SJCRH30 (cell line): ENCODE results near the gene PIGV. TPM values are rescaled to one million over a fixed set of nuclear protein-coding genes. Genes with fewer than 3 reads are reported as not detected.

ENCODE experiments used
- DNase-seq, 2 experiments: peaks; one replicate each; pipeline ENCODE4 v3.0.0-alpha.2; 2015 to 2020
- H3K27ac ChIP-seq: fragments of 250-450 bp; sonication (Bioruptor Pico); 2 replicates; pipeline ENCODE4 v1.5.1; 2020; ENCODE audit warnings: mild to moderate bottlenecking, moderate library complexity
- H3K27me3 ChIP-seq: fragments of 250-450 bp; sonication (Bioruptor Pico); 2 replicates; pipeline ENCODE4 v1.5.1; 2020; ENCODE audit warnings: mild to moderate bottlenecking, moderate library complexity
- H3K36me3 ChIP-seq: fragments of 250-450 bp; sonication (Bioruptor Pico); 2 replicates; pipeline ENCODE4 v1.5.1; 2020; ENCODE audit warnings: mild to moderate bottlenecking, moderate library complexity
- H3K4me1 ChIP-seq: fragments of 250-450 bp; sonication (Bioruptor Pico); 2 replicates; pipeline ENCODE4 v1.5.1; 2020; ENCODE audit warnings: mild to moderate bottlenecking, moderate library complexity
- H3K4me3 ChIP-seq: fragments of 250-450 bp; sonication (Bioruptor Pico); 2 replicates; pipeline ENCODE4 v1.5.1; 2020; ENCODE audit warnings: mild to moderate bottlenecking, moderate library complexity
- H3K9me3 ChIP-seq: fragments of 250-450 bp; sonication (Bioruptor Pico); replicated peaks from 2 replicates; pipeline ENCODE4 v1.5.1; 2020; ENCODE audit warnings: mild to moderate bottlenecking, moderate library complexity
- total RNA-seq: library from RNA; depleted of rRNA; stranded (reverse); fragments of >200 nt; shearing (Covaris generic); gene quantifications from 2 replicates; pipeline ENCODE4 v1.2.3, GENCODE V29; 2014; rRNA removed

Gene PIGV
- total RNA-seq = 5.8 and 6.2 TPM in 2 replicates

- DNase-seq = peak; percentile 92
- Histone ChIP-seq H3K27me3 (no peaks in the 10 kb centered on the region), H3K27ac (peak within 1 kb of the TSS; percentile 77), H3K4me3 (peak within 1 kb of the TSS; percentile 68), H3K9me3 (no peaks in the 10 kb centered on the region), H3K4me1 (peaks cover 26% of the 10 kb centered on the region), H3K36me3 (peaks cover 8% of the 10 kb centered on the region)
Observed at GRCh38 chr1:26787706-26788514, at the start of gene PIGV. Gene PIGV (plus strand): TSS chr1:26787950. CDS start chr1:26790816, 2,866 bp downstream.

GRCh38 chr1:26739329-26739914 lies 48.3 kb upstream of the PIGV start:
- Histone ChIP-seq H3K4me1 (peaks cover 5% of the 10 kb centered on the region; the same call in 1 of the 2 replicates), H3K9me3 (no peaks in the 10 kb centered on the region; the same call in 1 of the 2 replicates), H3K36me3 (peaks cover 75% of the 10 kb centered on the region), H3K4me3 (no peak overlapping the region), H3K27me3 (no peaks in the 10 kb centered on the region), H3K27ac (no peak overlapping the region)
- DNase-seq = no peak

DNA sequence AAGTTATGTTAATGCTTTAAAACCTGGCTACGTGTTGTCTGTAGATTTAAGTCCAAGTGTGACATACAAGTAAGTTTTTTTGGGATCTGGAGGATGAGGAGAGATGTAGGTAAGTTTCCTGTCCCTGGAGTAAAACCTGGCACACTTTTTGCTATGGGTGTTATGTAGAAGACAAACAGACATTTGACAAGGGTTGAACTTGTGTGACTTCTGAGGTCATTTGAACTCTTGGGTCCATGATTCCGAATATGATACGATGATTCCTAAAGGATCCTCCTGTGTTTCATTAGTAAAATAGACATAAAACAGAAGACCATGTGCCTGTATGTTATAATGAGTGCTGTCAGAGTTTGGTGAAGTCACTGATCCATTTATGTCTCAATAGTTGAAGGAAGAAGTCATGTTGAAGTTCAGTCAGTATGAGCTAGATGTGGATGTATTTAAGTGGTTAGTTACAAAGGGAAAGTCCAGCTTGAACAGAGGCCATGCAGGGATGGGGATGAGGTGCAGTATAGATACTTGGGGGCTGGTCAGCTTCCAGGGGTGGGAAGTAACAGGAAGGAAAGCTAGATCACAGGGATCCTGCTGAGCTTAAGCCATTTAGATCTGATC lies 47.6 kb upstream of the PIGV start:
- Histone ChIP-seq H3K27me3 (no peaks in the 10 kb centered on the region), H3K4me1 (peaks cover 5% of the 10 kb centered on the region; the same call in 1 of the 2 replicates), H3K27ac (no peak overlapping the region), H3K36me3 (peaks cover 74% of the 10 kb centered on the region), H3K4me3 (no peak overlapping the region), H3K9me3 (no peaks in the 10 kb centered on the region; the same call in 1 of the 2 replicates)
- DNase-seq = no peak

GRCh38 chr1:26740952-26741351 lies 46.8 kb upstream of the PIGV start:
- Histone ChIP-seq H3K27ac (no peak overlapping the region), H3K4me1 (peaks cover 5% of the 10 kb centered on the region; the same call in 1 of the 2 replicates), H3K36me3 (peaks cover 74% of the 10 kb centered on the region), H3K4me3 (no peak overlapping the region), H3K9me3 (no peaks in the 10 kb centered on the region; the same call in 1 of the 2 replicates), H3K27me3 (no peaks in the 10 kb centered on the region)
- no peak for DNase-seq

DNA sequence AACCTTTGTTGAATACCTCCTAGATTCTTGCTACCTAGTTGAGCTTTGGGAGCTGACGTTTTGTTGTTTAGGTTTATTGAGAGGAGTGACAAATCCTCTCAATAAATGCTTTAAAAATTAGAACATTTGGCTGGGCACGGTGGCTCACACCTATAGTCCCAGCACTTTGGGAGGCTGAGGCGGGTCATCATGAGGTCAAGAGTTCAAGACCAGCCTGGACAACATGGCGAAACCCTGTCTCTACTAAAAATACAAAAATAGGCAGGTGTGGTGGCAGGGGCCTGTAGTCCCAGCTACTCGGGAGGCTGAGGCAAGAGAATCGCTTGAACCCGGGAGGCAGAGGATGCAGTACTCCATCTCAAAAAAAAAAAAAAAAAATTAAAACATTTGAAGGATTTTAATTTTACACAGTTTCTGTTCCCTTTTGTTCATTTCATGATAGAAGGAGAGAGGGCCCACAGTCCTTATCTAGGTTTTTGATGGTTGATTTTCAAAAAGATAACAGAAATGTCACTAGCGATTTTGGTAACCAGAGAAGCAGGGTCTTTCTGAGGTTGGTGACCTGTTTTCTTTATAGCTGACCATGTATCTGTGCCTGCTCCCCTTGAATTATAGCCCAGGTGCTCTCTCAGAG lies 44.2 kb upstream of the PIGV start:
- no peak overlapping the region for H3K27ac ChIP-seq
- H3K36me3 ChIP-seq = peaks cover 79% of the 10 kb centered on the region
- H3K9me3 ChIP-seq = no peaks in the 10 kb centered on the region; the same call in 1 of the 2 replicates
- no peak overlapping the region for H3K4me3 ChIP-seq
- no peak for DNase-seq
- peaks cover 5% of the 10 kb centered on the region; the same call in 1 of the 2 replicates for H3K4me1 ChIP-seq
- H3K27me3 ChIP-seq = no peaks in the 10 kb centered on the region

DNA sequence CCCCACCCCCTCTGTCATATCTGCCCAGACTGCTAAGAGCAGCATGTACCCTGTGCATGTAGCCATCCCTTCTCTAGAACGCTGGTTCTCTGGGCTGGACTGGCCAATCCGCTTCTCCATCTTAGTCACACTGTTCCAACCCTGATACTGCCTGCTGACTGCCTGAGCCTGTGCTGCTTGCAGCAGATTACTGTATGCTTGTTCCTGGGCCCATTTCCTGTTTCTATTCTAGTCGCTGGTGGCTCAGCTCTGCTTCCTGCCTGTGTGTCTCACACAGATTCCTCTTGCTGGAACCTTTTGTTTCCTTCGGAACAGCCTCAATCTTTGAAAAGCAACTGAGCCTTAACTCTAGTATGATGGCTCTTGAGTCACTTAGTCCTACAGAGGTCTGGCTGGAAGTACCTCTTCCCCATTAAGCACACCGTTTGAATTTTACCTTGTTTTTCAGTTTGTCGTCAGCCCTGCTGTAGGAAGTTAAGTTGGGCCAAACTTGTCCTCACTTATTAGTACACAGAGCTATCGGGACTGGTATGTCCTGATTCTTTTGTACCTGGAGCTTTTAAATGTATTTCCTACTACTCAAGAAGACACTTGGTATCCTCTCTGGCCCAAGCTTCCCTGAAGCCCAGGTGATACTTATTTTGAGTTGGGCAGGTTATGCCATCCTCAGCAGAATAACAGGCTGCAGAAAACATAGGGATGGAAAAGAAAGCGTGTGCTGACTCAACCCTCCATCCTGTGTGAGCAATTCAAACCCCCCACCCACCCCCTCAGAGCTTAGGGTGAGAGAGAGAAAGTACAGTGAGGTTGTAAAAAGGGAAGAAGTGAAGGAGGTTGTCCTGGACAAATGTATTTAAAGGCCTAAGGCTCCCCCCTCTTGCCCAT lies 43.4 kb upstream of the PIGV start:
- peaks cover 5% of the 10 kb centered on the region; the same call in 1 of the 2 replicates for H3K4me1 ChIP-seq
- H3K4me3 ChIP-seq = no peak overlapping the region
- DNase-seq = peak; percentile 70 to 77
- H3K27ac ChIP-seq = no peak overlapping the region
- H3K9me3 ChIP-seq = no peaks in the 10 kb centered on the region; the same call in 1 of the 2 replicates
- peaks cover 76% of the 10 kb centered on the region for H3K36me3 ChIP-seq
- H3K27me3 ChIP-seq = no peaks in the 10 kb centered on the region

DNA sequence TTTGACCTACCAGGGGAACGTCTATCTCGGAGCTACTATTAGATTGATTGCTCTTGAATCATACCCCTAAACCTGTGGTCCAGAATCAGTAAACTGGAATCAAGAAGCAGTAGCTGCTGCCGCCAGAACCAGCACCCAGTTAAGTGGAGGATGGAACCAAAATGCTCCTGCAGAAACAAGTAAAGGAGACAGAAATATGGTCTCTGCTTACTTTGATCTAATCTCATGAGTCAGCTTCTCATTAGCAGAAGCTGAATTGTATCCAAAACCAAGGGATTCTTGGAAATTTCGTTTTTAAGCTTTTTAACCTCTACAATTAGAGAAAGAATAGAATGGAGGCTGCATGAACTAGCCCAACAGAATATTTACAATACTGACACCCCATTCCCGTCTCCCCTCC lies 42.6 kb upstream of the PIGV start:
- DNase-seq = no peak
- Histone ChIP-seq H3K36me3 (peaks cover 81% of the 10 kb centered on the region), H3K27ac (no peak overlapping the region), H3K4me1 (peaks cover 5% of the 10 kb centered on the region; the same call in 1 of the 2 replicates), H3K4me3 (no peak overlapping the region), H3K27me3 (no peaks in the 10 kb centered on the region), H3K9me3 (no peaks in the 10 kb centered on the region; the same call in 1 of the 2 replicates)

DNA sequence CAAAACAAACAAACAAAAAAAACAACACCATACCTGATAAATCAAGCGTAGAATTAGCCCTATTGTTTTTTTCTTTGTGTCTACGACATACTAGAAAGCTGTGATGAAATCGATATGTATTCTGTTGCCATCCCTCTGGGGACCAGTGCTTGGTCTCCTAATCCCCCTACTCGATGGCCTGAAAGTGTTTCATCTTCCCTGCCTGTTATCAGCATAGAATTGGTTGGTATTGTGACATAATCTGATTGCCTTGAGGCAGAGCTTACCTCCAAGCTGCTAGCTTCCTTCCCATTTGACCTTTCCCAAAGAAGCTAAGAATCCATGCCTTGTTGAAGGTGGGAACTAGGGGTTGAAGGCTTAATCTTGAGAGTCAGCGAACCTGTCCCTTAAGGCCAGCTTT lies 40.7 kb upstream of the PIGV start:
- H3K36me3 ChIP-seq = peaks cover 85% of the 10 kb centered on the region
- no peaks in the 10 kb centered on the region for H3K9me3 ChIP-seq
- DNase-seq = no peak
- H3K4me1 ChIP-seq = peaks cover 5% of the 10 kb centered on the region; the same call in 1 of the 2 replicates
- no peak overlapping the region for H3K4me3 ChIP-seq
- H3K27ac ChIP-seq = no peak overlapping the region
- H3K27me3 ChIP-seq = no peaks in the 10 kb centered on the region

- Histone ChIP-seq H3K27me3 (no peaks in the 10 kb centered on the region), H3K4me1 (peaks cover 5% of the 10 kb centered on the region; the same call in 1 of the 2 replicates), H3K36me3 (peaks cover 85% of the 10 kb centered on the region), H3K27ac (no peak overlapping the region), H3K4me3 (no peak overlapping the region), H3K9me3 (no peaks in the 10 kb centered on the region)
- no peak for DNase-seq
Observed at GRCh38 chr1:26748351-26748750, 39.4 kb upstream of the PIGV start.

DNA sequence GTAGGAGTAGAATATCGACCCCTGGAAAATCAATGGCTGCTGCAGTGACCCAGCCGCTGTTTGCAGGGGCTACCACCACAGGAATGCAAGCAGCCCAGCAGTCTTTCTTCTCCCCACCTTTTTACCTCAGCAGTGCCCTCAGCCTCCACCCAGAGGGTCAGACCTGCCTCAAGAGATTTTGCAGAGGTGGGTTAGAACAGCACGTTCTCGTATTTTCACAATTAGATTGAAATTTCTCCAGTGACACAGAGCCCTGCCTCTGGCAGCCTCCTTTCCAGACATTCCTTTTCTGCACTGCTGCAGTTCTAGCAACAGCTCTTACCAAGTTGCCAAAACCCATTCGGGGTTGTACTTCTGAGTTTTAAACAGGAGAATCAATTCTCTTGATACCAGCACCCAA lies 38.3 kb upstream of the PIGV start:
- no peak overlapping the region for H3K4me3 ChIP-seq
- H3K9me3 ChIP-seq = no peaks in the 10 kb centered on the region
- no peak for DNase-seq
- peaks cover 90% of the 10 kb centered on the region for H3K36me3 ChIP-seq
- no peaks in the 10 kb centered on the region for H3K27me3 ChIP-seq
- no peak overlapping the region for H3K27ac ChIP-seq
- H3K4me1 ChIP-seq = no peaks in the 10 kb centered on the region; the same call in 1 of the 2 replicates

- Histone ChIP-seq H3K4me3 (no peak overlapping the region), H3K27ac (no peak overlapping the region), H3K27me3 (no peaks in the 10 kb centered on the region), H3K9me3 (no peaks in the 10 kb centered on the region), H3K36me3 (peaks cover 91% of the 10 kb centered on the region), H3K4me1 (no peaks in the 10 kb centered on the region)
- DNase-seq = no peak
Observed at GRCh38 chr1:26750428-26750827, 37.3 kb upstream of the PIGV start.

GRCh38 chr1:26752519-26752918 lies 35.2 kb upstream of the PIGV start:
- DNase-seq = no peak
- Histone ChIP-seq H3K27ac (no peak overlapping the region), H3K27me3 (no peaks in the 10 kb centered on the region), H3K4me3 (no peak overlapping the region), H3K36me3 (peaks cover 76% of the 10 kb centered on the region), H3K9me3 (no peaks in the 10 kb centered on the region), H3K4me1 (no peaks in the 10 kb centered on the region)

DNA sequence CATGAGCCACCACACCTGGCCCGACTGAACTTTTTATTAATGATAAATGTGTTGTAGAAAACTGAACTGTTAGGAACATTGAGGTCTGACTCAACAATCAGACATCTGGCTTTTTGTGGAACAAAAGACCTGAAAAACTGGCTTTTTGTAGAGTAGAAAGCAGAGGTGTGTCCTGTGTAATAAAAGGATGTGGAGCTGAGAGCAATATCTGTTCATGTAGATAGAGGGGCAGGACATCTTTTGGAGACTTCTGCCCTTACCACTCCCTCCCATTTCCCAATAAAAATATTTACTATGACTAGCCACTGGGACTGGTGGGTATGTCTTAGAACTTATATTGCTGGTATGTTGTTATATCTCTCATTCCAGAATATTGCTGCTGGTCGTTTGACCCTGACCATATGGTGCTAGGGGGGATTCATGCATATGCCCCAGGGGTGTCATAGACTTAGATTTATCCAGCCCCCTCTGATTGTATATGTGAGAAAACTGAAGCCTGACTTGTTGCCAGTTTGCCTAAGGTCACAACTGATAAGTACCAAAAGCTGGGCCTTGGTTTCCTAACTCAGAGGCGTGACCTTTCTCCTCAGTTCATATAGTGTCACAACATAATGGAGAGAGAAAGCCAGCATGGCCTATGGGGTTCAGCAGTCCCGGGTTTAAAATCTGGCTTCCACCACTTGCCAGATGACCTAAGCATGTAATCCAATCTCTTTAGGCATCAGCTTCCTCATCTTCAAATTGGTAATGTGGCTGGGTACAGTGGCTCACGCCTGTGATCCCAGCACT lies 33.5 kb upstream of the PIGV start:
- Histone ChIP-seq H3K36me3 (peaks cover 83% of the 10 kb centered on the region), H3K4me1 (no peaks in the 10 kb centered on the region), H3K9me3 (no peaks in the 10 kb centered on the region), H3K27ac (no peak overlapping the region), H3K27me3 (no peaks in the 10 kb centered on the region), H3K4me3 (no peak overlapping the region)
- DNase-seq = no peak
